Lung (tissue), 12 donors: ENCODE results near the gene ADK. TPM values are rescaled to one million over a fixed set of nuclear protein-coding genes. Genes with fewer than 3 reads are reported as not detected.
"Not testable (repeated sequence)": the region's sequence is repeated elsewhere in the genome, so short reads cannot be mapped to it uniquely, and the experiment has no call there.

Experiments used
- ATAC-seq: fragments of 200-7000 bp; cut with Tn5 transposase; one replicate; pipeline ENCODE4 v1.9.1; 2020; ENCODE audit warnings: moderate number of reproducible peaks; ENCODE audit not compliant: insufficient read depth, low FRiP score
- DNase-seq, 3 donors: peaks; one replicate each; pipeline ENCODE4 v3.0.0-alpha.2; 2013 to 2017
- H3K27ac ChIP-seq, 2 donors: one replicate each; pipeline ENCODE4 v1.5.1; 2013; ENCODE audit warnings: mild to moderate bottlenecking in 2 of 2, moderate library complexity in 2 of 2, control low read depth in 1 of 2, inconsistent platforms in 1 of 2, low read depth in 1 of 2, low read length in 1 of 2
- H3K27me3 ChIP-seq, 3 donors: one replicate each; pipeline ENCODE4 v1.5.1; 2013; ENCODE audit warnings: low read length in 2 of 3; ENCODE audit not compliant: control insufficient read depth in 3 of 3, insufficient read depth in 3 of 3
- H3K36me3 ChIP-seq, 4 donors: one replicate each; pipeline ENCODE4 v1.5.1; 2013; ENCODE audit warnings: low read length in 4 of 4, mild to moderate bottlenecking in 1 of 4, moderate library complexity in 1 of 4; ENCODE audit not compliant: control insufficient read depth in 4 of 4, insufficient read depth in 4 of 4
- H3K4me1 ChIP-seq, 5 donors: one replicate each; pipeline ENCODE4 v1.5.1; 2013; ENCODE audit warnings: low read length in 5 of 5, mild to moderate bottlenecking in 2 of 5, moderate library complexity in 1 of 5; ENCODE audit not compliant: control insufficient read depth in 5 of 5, insufficient read depth in 5 of 5
- H3K4me3 ChIP-seq: one replicate; pipeline ENCODE4 v1.5.1; 2013; ENCODE audit warnings: mild to moderate bottlenecking, control low read depth, moderate library complexity
- H3K9ac ChIP-seq, 2 donors: one replicate each; pipeline ENCODE4 v1.5.1; 2013; ENCODE audit warnings: low read length in 2 of 2, control low read depth in 1 of 2; ENCODE audit not compliant: insufficient read depth in 1 of 2
- H3K9me3 ChIP-seq, 4 donors: one replicate each; pipeline ENCODE4 v1.5.1; 2013; ENCODE audit warnings: low read length in 3 of 4, mild to moderate bottlenecking in 1 of 4, moderate library complexity in 1 of 4; ENCODE audit not compliant: control insufficient read depth in 4 of 4, insufficient read depth in 3 of 4
- CTCF ChIP-seq: IDR thresholded peaks from 2 replicates; pipeline ENCODE4 v1.5.1; 2012; ENCODE audit warnings: mild to moderate bottlenecking; ENCODE audit errors: control extremely low read depth, extremely low read depth
- WGBS, 2 donors: extraction: QIAGEN DNeasy Blood & Tissue Kit; methylation state at CpG; one replicate each; pipeline ENCODE4 v1.1.7; 2013; 5-methylcytosine and 5-hydroxymethylcytosine counted together
- polyA plus RNA-seq, 2 donors: library from polyadenylated mRNA; stranded (reverse); fragments of 200-250 nt; gene quantifications; one replicate each; pipeline ENCODE4 v1.2.1, GENCODE V29; 2013
- total RNA-seq, 2 donors: library from RNA; depleted of rRNA in 1 of 2; stranded (reverse); fragments of >200 nt in 1 of 2; gene quantifications; one replicate each; pipeline ENCODE4 v1.2.1, GENCODE V29; 2014 to 2021
- donor health status: control.
- donor health status: control.
- donor health status: Bipolar disorder and iron deficiency.
- donor health status: healthy.
- donor health status: DM: yes; HTN: yes; CAD: no.

Gene ADK
- total and polyA plus RNA-seq, 4 donors = 31.6 to 82.3 (median 42.9) TPM

- 94 to 96% methylated on average over 2 of the region's 2 CpGs for WGBS, 2 donors
- ATAC-seq = no peak
- no peak for DNase-seq
Measured at GRCh38 chr10:74556072-74556705, 405.2 kb downstream of the ADK start.

GRCh38 chr10:74557098-74557497, 406.1 kb downstream of the ADK start:
- Histone ChIP-seq H3K27ac (no peak overlapping the region), H3K36me3 (peaks cover 0 to 1% (median 0%) of the 10 kb centered on the region in 4 donors), H3K27me3 (no peaks in the 10 kb centered on the region), H3K9me3 (no peaks in the 10 kb centered on the region), H3K9ac (no peak overlapping the region), H3K4me3 (no peak overlapping the region), H3K4me1 (no peaks in the 10 kb centered on the region)
- TF ChIP-seq CTCF = no peak
- no peak for DNase-seq
- WGBS, 2 donors = 67 to 79% methylated on average over 1 of the region's 1 CpG
- no peak for ATAC-seq

More at GRCh38 chr10:74556072-74556705, 405.2 kb downstream of the ADK start:
- Histone ChIP-seq H3K4me1 (no peaks in the 10 kb centered on the region), H3K27ac (no peak overlapping the region), H3K36me3 (peaks cover 0 to 1% (median 0%) of the 10 kb centered on the region in 4 donors), H3K27me3 (no peaks in the 10 kb centered on the region), H3K9ac (no peak overlapping the region), H3K9me3 (no peaks in the 10 kb centered on the region), H3K4me3 (no peak overlapping the region)
- no peak for TF ChIP-seq CTCF

GRCh38 chr10:74558403-74558802, 407.4 kb downstream of the ADK start:
- 92 to 95% methylated on average over 3 of the region's 3 CpGs for WGBS, 2 donors
- no peak for ATAC-seq
- TF ChIP-seq CTCF = no peak

GRCh38 chr10:74558897-74559296, 407.9 kb downstream of the ADK start:
- peaks cover 0 to 1% (median 0%) of the 10 kb centered on the region in 4 donors for H3K36me3 ChIP-seq
- ATAC-seq (no peak), DNase-seq (no peak)
- TF ChIP-seq CTCF = no peak
- H3K9me3 ChIP-seq = no peaks in the 10 kb centered on the region
- H3K4me3 ChIP-seq = no peak overlapping the region
- H3K27me3 ChIP-seq = no peaks in the 10 kb centered on the region
- H3K4me1 ChIP-seq = no peaks in the 10 kb centered on the region
- WGBS, 2 donors = 97 to 98% methylated on average over 3 of the region's 3 CpGs
- no peak overlapping the region for H3K9ac ChIP-seq
- no peak overlapping the region for H3K27ac ChIP-seq

More at GRCh38 chr10:74558403-74558802, 407.4 kb downstream of the ADK start:
- Histone ChIP-seq H3K27me3 (no peaks in the 10 kb centered on the region), H3K4me3 (no peak overlapping the region), H3K9me3 (no peaks in the 10 kb centered on the region), H3K9ac (no peak overlapping the region), H3K36me3 (peaks cover 0 to 1% (median 0%) of the 10 kb centered on the region in 4 donors), H3K27ac (no peak overlapping the region), H3K4me1 (no peaks in the 10 kb centered on the region)
- no peak for DNase-seq

GRCh38 chr10:74568896-74569295, 417.9 kb downstream of the ADK start:
- H3K4me3 ChIP-seq, H3K4me1 ChIP-seq, H3K9me3 ChIP-seq, H3K9ac ChIP-seq, H3K27ac ChIP-seq, ATAC-seq, H3K36me3 ChIP-seq, H3K27me3 ChIP-seq, DNase-seq: not testable (repeated sequence)
- WGBS, 2 donors = 97 to 100% methylated on average over 3 to 4 of the region's 4 CpGs
